Peyer's patch (tissue), 4 donors: ENCODE measurements around the gene ATL1.
"Not testable (repeated sequence)": the region's sequence is repeated elsewhere in the genome, so short reads cannot be mapped to it uniquely, and the experiment has no call there.

Experiments used
- CTCF ChIP-seq, 6 experiments: fragments of 450-650 bp in 4 of 6; fragments of 200-600 bp in 2 of 6; sonication (generic) in 1 of 6; IDR thresholded peaks; one replicate each; pipeline ENCODE4 v1.5.1; 2017 to 2019; ENCODE audit warnings: antibody characterized with exemption in 6 of 6, mild to moderate bottlenecking in 3 of 6, moderate library complexity in 1 of 6
- POLR2A ChIP-seq, 2 donors: fragments of 450-650 bp; IDR thresholded peaks; one replicate each; pipeline ENCODE4 v1.5.1; 2017; ENCODE audit warnings: antibody characterized with exemption in 2 of 2, mild to moderate bottlenecking in 2 of 2, moderate library complexity in 2 of 2

DNA sequence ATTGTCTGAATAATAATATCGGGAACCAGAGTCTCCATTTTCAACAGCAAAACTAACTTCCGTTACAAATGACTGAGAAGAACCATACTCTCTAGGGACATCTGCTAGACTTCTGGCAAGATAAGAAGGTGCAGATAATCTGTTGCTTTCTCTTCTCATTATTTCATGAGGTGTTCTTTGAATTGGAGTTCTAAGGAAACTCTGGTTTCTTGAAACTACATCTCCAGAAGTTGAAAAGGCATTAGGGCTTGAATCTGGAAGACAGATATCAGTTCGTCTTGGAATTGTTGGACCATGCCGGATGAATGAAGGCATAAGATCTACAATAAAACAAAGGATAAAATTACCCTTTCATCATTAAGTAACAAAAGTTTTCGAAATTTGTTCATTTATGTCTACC is 105.4 kb downstream of the ATL1 start:
- TF ChIP-seq CTCF, POLR2A (IDR thresholded peaks at IDR 0.05): not testable (repeated sequence)
